ENCODE data around the gene GSTK1. TPM values are rescaled to one million over a fixed set of nuclear protein-coding genes. Genes with fewer than 3 reads are reported as not detected.

Gene GSTK1
- total and polyA plus RNA-seq, 9 of the 15 experiments (the other 6 are each of a cell fraction or from before 2014, with no cell fraction given) = 155 to 441 (median 233) TPM

- in situ Hi-C loops (cut with MboI) = no loop called here
- H3K4me1 ChIP-seq (replicated peaks in 1 of 2; ENCODE audit: control insufficient read depth in 2 of 2, insufficient read depth in 2 of 2, low read length in 2 of 2) = no peaks in the 10 kb centered on the region
- TF ChIP-seq SMAD1 (IDR thresholded peaks at IDR 0.05; ENCODE audit: low read depth, low read length, partially characterized antibody) (no peak), OTX1 (CRISPR knock-in tag; IDR thresholded peaks at IDR 0.05) (peak; percentile 62; the same call in 1 of the 2 replicates), IRF9 (tag; IDR thresholded peaks at IDR 0.05) (0 out of 2 replicates have a peak, but pooled peaks have one; percentile 42), MAX (CRISPR knock-in tag; IDR thresholded peaks at IDR 0.05) (peak; percentile 19; the same call in 1 of the 2 replicates), PHF21A (IDR thresholded peaks at IDR 0.05; ENCODE audit: borderline replicate concordance, low read depth) (peak; percentile 32; the same call in 1 of the 2 replicates), CHD1 (IDR thresholded peaks at IDR 0.05; ENCODE audit: low read length) (no peak), JUN (IDR thresholded peaks at IDR 0.05; ENCODE audit: borderline replicate concordance, low read depth, low read length) (no peak), JUN (CRISPR knock-in tag; IDR thresholded peaks at IDR 0.05; ENCODE audit: borderline replicate concordance) (0 out of 2 replicates have a peak, but pooled peaks have one; percentile 49), THRB (CRISPR knock-in tag; conservative IDR thresholded peaks at IDR 0.05) (0 out of 2 replicates have a peak, but pooled peaks have one; percentile 4), PHF8 (IDR thresholded peaks at IDR 0.05; ENCODE audit: borderline replicate concordance, low read length) (0 out of 2 replicates have a peak, but pooled peaks have one; percentile 10), ZC3H4 (CRISPR knock-in tag; IDR thresholded peaks at IDR 0.05; ENCODE audit: borderline replicate concordance) (0 out of 2 replicates have a peak, but pooled peaks have one; percentile 79), NCOA1 (IDR thresholded peaks at IDR 0.05; ENCODE audit: low read depth) (no peak), CREB3L1 (IDR thresholded peaks at IDR 0.05; ENCODE audit: borderline replicate concordance, low read depth) (no peak), SMARCA5 (IDR thresholded peaks at IDR 0.05) (0 out of 2 replicates have a peak, but pooled peaks have one; percentile 23), TAL1 (IDR thresholded peaks at IDR 0.05) (0 out of 2 replicates have a peak, but pooled peaks have one; percentile 4), TRIM24 (IDR thresholded peaks at IDR 0.05) (peak in 1 of 2 experiments; percentile 43; a peak in 1 of 4 replicates)
These were observed 32.4 kb upstream of the GSTK1 start for GRCh38 chr7:143230602-143231457.

More at GRCh38 chr7:143230602-143231457, 32.4 kb upstream of the GSTK1 start:
- Histone ChIP-seq H3K36me3 (ENCODE audit: control insufficient read depth, insufficient read depth, low read length) (no peaks in the 10 kb centered on the region), H2AFZ (ENCODE audit: low read depth, low read length) (no peak overlapping the region), H3K9me3 (replicated peaks; ENCODE audit: control insufficient read depth, insufficient read depth, low read depth, low read length) (peaks cover under 1% of the 10 kb centered on the region; the same call in 1 of the 2 replicates), H3K9ac (ENCODE audit: insufficient read depth in 1 of 2, low read depth in 2 of 2, low read length in 2 of 2) (no peak overlapping the region), H3K9me1 (ENCODE audit: control insufficient read depth, insufficient read depth, low read length) (no peaks in the 10 kb centered on the region), H4K20me1 (replicated peaks; ENCODE audit: control insufficient read depth, insufficient read depth, low read length) (no peaks in the 10 kb centered on the region), H3K79me2 (ENCODE audit: control insufficient read depth, insufficient read depth, low read length) (no peaks in the 10 kb centered on the region), H3K4me2 (ENCODE audit: insufficient read depth, low read length) (no peak overlapping the region), H3K4me3 (no peak overlapping the region), H3K27ac (ENCODE audit: extremely low read depth, low read depth, low read length) (no peak overlapping the region), H3K27me3 (ENCODE audit: control insufficient read depth in 2 of 2, insufficient read depth in 2 of 2, low read length in 2 of 2) (peaks cover 7 to 18% of the 10 kb centered on the region in 2 experiments; a peak in 4 of 5 replicates)
- 0% methylated on average over 2 of the region's 2 CpGs for WGBS (ENCODE audit: insufficient coverage, low coverage, missing lambda C conversion rate)
- FAIRE-seq (peak; percentile 72), ATAC-seq (no peak), DNase-seq (ENCODE audit: extremely low read depth in 1 of 4, low spot score in 3 of 4) (no peak)
- BruUV-seq (replicated peaks) = no TSS peak
- CTCF ChIA-PET (ENCODE audit: low intra/inter-chr PET ratio) = no interaction called here
- POLR2A ChIA-PET = no interaction called here
- intact Hi-C loops (cut with micrococcal nuclease) = no loop called here

Measured in K562 (cell line).